ENCODE data around the gene CCDC40. TPM values are rescaled to one million over a fixed set of nuclear protein-coding genes. Genes with fewer than 3 reads are reported as not detected.

Gene CCDC40
- total and polyA plus RNA-seq, 9 of the 15 experiments (the other 6 are each of a cell fraction or from before 2014, with no cell fraction given), result 0.07 to 0.33 TPM; not detected in 7

DNA sequence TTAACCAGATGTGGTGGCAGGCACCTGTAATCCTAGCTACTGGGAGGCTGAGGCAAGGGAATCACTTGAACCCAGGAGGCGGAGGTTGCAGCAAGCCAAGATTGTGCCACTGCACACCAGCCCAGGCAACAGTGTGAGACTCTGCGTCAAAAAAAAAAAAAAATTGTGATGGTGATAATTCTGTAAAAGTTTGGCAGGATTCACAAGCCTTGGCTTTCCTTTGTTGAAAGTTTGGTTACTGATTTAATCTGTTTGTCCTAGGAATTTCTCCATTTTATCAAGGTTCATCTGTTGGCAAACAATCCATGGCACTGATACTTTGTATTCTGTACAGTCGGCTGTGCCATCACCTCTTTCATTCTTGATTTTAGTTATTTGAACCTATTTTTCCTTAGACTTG lies 94.5 kb downstream of the CCDC40 start:
- no peaks in the 10 kb centered on the region for H3K79me2 ChIP-seq (ENCODE audit: control insufficient read depth, insufficient read depth, low read length)
- no peak overlapping the region for H3K4me3 ChIP-seq
- H3K36me3 ChIP-seq (ENCODE audit: control insufficient read depth, insufficient read depth, low read length), result peaks cover 31% of the 10 kb centered on the region
- no peak overlapping the region for H3K27ac ChIP-seq (ENCODE audit: extremely low read depth, low read depth, low read length)
- no peak overlapping the region for H3K4me2 ChIP-seq (ENCODE audit: insufficient read depth, low read length)
- no peak overlapping the region for H2AFZ ChIP-seq (ENCODE audit: low read depth, low read length)
- WGBS (ENCODE audit: insufficient coverage, low coverage, missing lambda C conversion rate), result 53% methylated on average over 3 of the region's 3 CpGs
- in situ Hi-C loops (cut with MboI) (no loop called here), intact Hi-C loops (cut with micrococcal nuclease) (no loop called here)
- FAIRE-seq (no peak), ATAC-seq (no peak), DNase-seq (ENCODE audit: extremely low read depth in 1 of 4, low spot score in 3 of 4) (no peak)
- no peaks in the 10 kb centered on the region for H3K9me1 ChIP-seq (ENCODE audit: control insufficient read depth, insufficient read depth, low read length)
- H3K4me1 ChIP-seq (replicated peaks in 1 of 2; ENCODE audit: control insufficient read depth in 2 of 2, insufficient read depth in 2 of 2, low read length in 2 of 2), result no peaks in the 10 kb centered on the region
- peaks cover 7 to 10% of the 10 kb centered on the region in 2 experiments; a peak in 3 of 5 replicates for H3K27me3 ChIP-seq (ENCODE audit: control insufficient read depth in 2 of 2, insufficient read depth in 2 of 2, low read length in 2 of 2)
- ChIA-PET POLR2A (interaction anchor here (0.9 to 4.1 kb wide), 2 partner anchors 13 to 29 kb away, joined by 3 to 38 read pairs; partner anchors contain the start of gene GAA), CTCF (ENCODE audit: low intra/inter-chr PET ratio) (no interaction called here)
- no TSS peak for BruUV-seq (replicated peaks)
- TF ChIP-seq, protein P1, sequence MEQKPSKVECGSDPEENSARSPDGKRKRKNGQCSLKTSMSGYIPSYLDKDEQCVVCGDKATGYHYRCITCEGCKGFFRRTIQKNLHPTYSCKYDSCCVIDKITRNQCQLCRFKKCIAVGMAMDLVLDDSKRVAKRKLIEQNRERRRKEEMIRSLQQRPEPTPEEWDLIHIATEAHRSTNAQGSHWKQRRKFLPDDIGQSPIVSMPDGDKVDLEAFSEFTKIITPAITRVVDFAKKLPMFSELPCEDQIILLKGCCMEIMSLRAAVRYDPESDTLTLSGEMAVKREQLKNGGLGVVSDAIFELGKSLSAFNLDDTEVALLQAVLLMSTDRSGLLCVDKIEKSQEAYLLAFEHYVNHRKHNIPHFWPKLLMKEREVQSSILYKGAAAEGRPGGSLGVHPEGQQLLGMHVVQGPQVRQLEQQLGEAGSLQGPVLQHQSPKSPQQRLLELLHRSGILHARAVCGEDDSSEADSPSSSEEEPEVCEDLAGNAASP (IDR thresholded peaks at IDR 0.05), result no peak
- TF ChIP-seq MTF1 (CRISPR knock-in tag; IDR thresholded peaks at IDR 0.05; ENCODE audit: borderline replicate concordance), result no peak
- H3K9me3 ChIP-seq (replicated peaks; ENCODE audit: control insufficient read depth, insufficient read depth, low read depth, low read length), result no peaks in the 10 kb centered on the region
- H4K20me1 ChIP-seq (replicated peaks; ENCODE audit: control insufficient read depth, insufficient read depth, low read length), result 0 out of 2 replicates have a peak, but pooled peaks cover 3% of the 10 kb centered on the region
- H3K9ac ChIP-seq (ENCODE audit: insufficient read depth in 1 of 2, low read depth in 2 of 2, low read length in 2 of 2), result no peak overlapping the region

Data from K562 (cell line).